HepG2 (cell line): ENCODE measurements around the gene RNF149. TPM values are rescaled to one million over a fixed set of nuclear protein-coding genes. Genes with fewer than 3 reads are reported as not detected.

Experiments
- ELK4 ChIP-seq: sonication (generic); formaldehyde crosslinking; IDR thresholded peaks from 2 replicates; pipeline ENCODE4 v1.9.0; 2021; ENCODE audit warnings: missing genetic modification reagents, borderline replicate concordance
- NFKBIZ ChIP-seq: IDR thresholded peaks from 2 replicates; pipeline ENCODE4 v1.6.1; 2018; ENCODE audit warnings: missing genetic modification reagents, missing compliant biosample characterization
- SKIL ChIP-seq: sonication (generic); formaldehyde crosslinking; IDR thresholded peaks from 2 replicates; pipeline ENCODE4 v1.8.0; 2022; ENCODE audit warnings: missing genetic modification reagents, mild to moderate bottlenecking, moderate library complexity, borderline replicate concordance
- THAP8 ChIP-seq: sonication (generic); formaldehyde crosslinking; IDR thresholded peaks from 2 replicates; pipeline ENCODE4 v1.5.1; 2020; ENCODE audit warnings: missing genetic modification reagents, mild to moderate bottlenecking, borderline replicate concordance
- TRAFD1 ChIP-seq: sonication (generic); formaldehyde crosslinking; IDR thresholded peaks from 2 replicates; pipeline ENCODE4 v1.5.1; 2020; ENCODE audit warnings: missing genetic modification reagents, mild to moderate bottlenecking, borderline replicate concordance
- ZNF597 ChIP-seq: sonication (generic); formaldehyde crosslinking; IDR thresholded peaks from 2 replicates; pipeline ENCODE4 v1.5.0; 2020; ENCODE audit warnings: missing genetic modification reagents
- ZNF609 ChIP-seq: sonication (generic); formaldehyde crosslinking; IDR thresholded peaks from 2 replicates; pipeline ENCODE4 v1.4.0; 2020; ENCODE audit warnings: mild to moderate bottlenecking, missing genetic modification reagents, borderline replicate concordance
- ZNF703 ChIP-seq: sonication (generic); formaldehyde crosslinking; IDR thresholded peaks from 2 replicates; pipeline ENCODE4 v1.5.1; 2020; ENCODE audit warnings: missing genetic modification reagents, mild to moderate bottlenecking, moderate library complexity, borderline replicate concordance
- ZNF710 ChIP-seq: sonication (generic); formaldehyde crosslinking; IDR thresholded peaks from 2 replicates; pipeline ENCODE4 v1.5.0; 2020; ENCODE audit warnings: mild to moderate bottlenecking, missing genetic modification reagents, borderline replicate concordance
- ZNF766 ChIP-seq: sonication (generic); formaldehyde crosslinking; IDR thresholded peaks from 2 replicates; pipeline ENCODE4 v1.5.0; 2020; ENCODE audit warnings: missing genetic modification reagents, borderline replicate concordance
- ZNF883 ChIP-seq: sonication (generic); formaldehyde crosslinking; IDR thresholded peaks from 2 replicates; pipeline ENCODE4 v1.5.1; 2020; ENCODE audit warnings: mild to moderate bottlenecking, missing genetic modification reagents; ENCODE audit errors: not compliant biosample characterization
- ZSCAN21 ChIP-seq: sonication (generic); formaldehyde crosslinking; IDR thresholded peaks from 2 replicates; pipeline ENCODE4 v1.8.0; 2022; ENCODE audit warnings: mild to moderate bottlenecking, missing genetic modification reagents, moderate library complexity, borderline replicate concordance
- polyA plus RNA-seq, 8 experiments: library from polyadenylated mRNA; depleted of rRNA in 3 of 8; stranded (reverse) in 7 of 8; unstranded in 1 of 8; fragments of >200 nt; fragmentation: Illumina TruSeq in 4 of 8; extraction: Trizol in 4 of 8; gene quantifications; 2 replicates each; pipeline versions ENCODE4 v1.2.1 to v1.2.3, GENCODE V29; 2011 to 2016; ENCODE audit warnings: low read depth in 4 of 8, missing spikeins in 1 of 8, mixed read lengths in 1 of 8; ENCODE audit not compliant: insufficient read depth in 1 of 8
- total RNA-seq, 5 experiments: library from RNA; depleted of rRNA; stranded (reverse); fragments of >200 nt; fragmentation: Illumina TruSeq; extraction: Trizol; gene quantifications; 2 replicates each; pipeline ENCODE4 v1.2.3, GENCODE V29; 2016; ENCODE audit warnings: low read depth in 1 of 5

The RNF149 gene
- total and polyA plus RNA-seq, 2 of the 13 experiments (the other 11 are each of a cell fraction or from before 2014, with no cell fraction given) = 87.6 to 109 TPM

- TF ChIP-seq ZNF609 (CRISPR knock-in tag) (peak; percentile 32; the same call in 1 of the 2 replicates), ZNF703 (no peak), ELK4 (CRISPR knock-in tag) (no peak), NFKBIZ (CRISPR knock-in tag) (0 out of 2 replicates have a peak, but pooled peaks have one; percentile 57), THAP8 (CRISPR knock-in tag) (no peak), SKIL (CRISPR knock-in tag) (peak; percentile 73), ZNF766 (CRISPR knock-in tag) (no peak), ZNF597 (no peak), ZNF710 (CRISPR knock-in tag) (no peak; the same call in 1 of the 2 replicates), TRAFD1 (CRISPR knock-in tag) (0 out of 2 replicates have a peak, but pooled peaks have one; percentile 51), ZSCAN21 (CRISPR knock-in tag) (no peak), ZNF883 (CRISPR knock-in tag) (peak; percentile 74)
Measured at GRCh38 chr2:101252408-101253012, 56.0 kb downstream of the RNF149 start, which contains the start of gene CNOT11 (continued).
